ENCODE results near the gene NSD2. TPM values are rescaled to one million over a fixed set of nuclear protein-coding genes. Genes with fewer than 3 reads are reported as not detected.
A peak's percentile ranks its signal among the peaks of the same experiment; 100 is the strongest.

NSD2 gene
- total and polyA plus RNA-seq, 9 of the 15 experiments (the other 6 are each of a cell fraction or from before 2014, with no cell fraction given), result 6.4 to 126 (median 58.8) TPM

DNA sequence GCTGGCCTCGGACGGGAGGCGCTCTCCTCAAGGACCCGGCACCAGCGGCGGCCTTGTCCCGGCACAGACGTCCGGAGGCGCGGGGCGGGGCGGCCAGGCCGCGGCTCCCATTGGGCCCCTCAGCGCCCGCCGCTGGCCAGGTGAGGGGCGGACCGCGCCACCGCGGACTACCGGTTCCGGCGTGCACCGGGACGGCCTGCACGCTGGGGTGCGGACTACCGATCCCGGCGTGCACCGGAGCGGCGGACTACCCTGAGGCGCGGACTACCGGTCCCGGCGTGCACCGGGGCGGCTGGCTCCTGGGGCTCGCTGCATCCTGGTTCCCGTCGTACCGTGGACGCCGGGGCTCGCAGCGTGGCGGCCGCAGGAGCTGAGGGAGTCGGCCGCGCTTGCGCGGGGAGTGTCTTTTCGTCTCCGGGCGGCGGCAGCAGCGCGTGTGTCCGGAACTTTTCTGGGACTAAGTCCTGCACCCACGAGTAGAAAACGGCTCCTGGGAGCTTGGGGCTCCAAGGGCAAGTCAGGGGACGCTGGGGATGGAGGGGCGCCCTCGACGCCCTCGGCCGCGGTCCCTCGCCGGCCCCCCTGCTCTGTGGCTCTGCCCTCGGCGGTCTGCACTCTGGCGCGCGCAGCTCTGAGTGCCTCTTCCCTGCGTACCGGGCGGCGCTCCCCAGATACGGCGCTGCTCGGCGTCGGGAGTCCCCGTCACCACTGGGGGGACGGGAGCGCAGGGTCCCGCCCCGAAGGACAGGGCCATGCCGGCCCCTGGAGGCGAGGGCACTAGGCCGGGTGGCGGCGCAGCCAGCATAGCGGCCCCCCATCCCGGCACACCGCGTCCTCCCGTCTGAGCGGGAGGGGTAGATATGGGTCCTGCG is 14.9 kb upstream of the NSD2 start, which contains the start of gene LETM1 (continued):
- TF ChIP-seq NFYB (IDR thresholded peaks at IDR 0.05; ENCODE audit: extremely low read depth, insufficient read length), result peak; percentile 8
- no peak for TF ChIP-seq JUNB (CRISPR knock-in tag; conservative IDR thresholded peaks at IDR 0.05)
- TF ChIP-seq SUPT5H (IDR thresholded peaks at IDR 0.05), result peak; percentile 88
- no peak for TF ChIP-seq GTF2F1 (IDR thresholded peaks at IDR 0.05; ENCODE audit: low read depth, low read length)
- TF ChIP-seq GTF2A2 (tag; IDR thresholded peaks at IDR 0.05), result no peak
- no peak for TF ChIP-seq DPF2 (IDR thresholded peaks at IDR 0.05)
- TF ChIP-seq KHSRP (IDR thresholded peaks at IDR 0.05), result no peak
- TF ChIP-seq SIN3A (IDR thresholded peaks at IDR 0.05; ENCODE audit: borderline replicate concordance in 2 of 2, control insufficient read depth in 1 of 2, low read depth in 2 of 2, low read length in 2 of 2), result peak in 1 of 2 experiments; percentile 61; a peak in 2 of 4 replicates
- no peak for TF ChIP-seq BRD4 (IDR thresholded peaks at IDR 0.05)
- no peak for TF ChIP-seq THRB (CRISPR knock-in tag; conservative IDR thresholded peaks at IDR 0.05)
- no peak for TF ChIP-seq DNMT1 (IDR thresholded peaks at IDR 0.05)
- TF ChIP-seq SAFB2 (IDR thresholded peaks at IDR 0.05; ENCODE audit: borderline replicate concordance, low read depth, low read length, severe bottlenecking), result no peak
- no peak for TF ChIP-seq RBM15 (IDR thresholded peaks at IDR 0.05; ENCODE audit: insufficient read depth, low read length)
- peak; percentile 76 for TF ChIP-seq TBP (optimal IDR thresholded peaks at IDR 0.05; ENCODE audit: low read depth, low read length)
- peak; percentile 88 for TF ChIP-seq MBD2 (IDR thresholded peaks at IDR 0.05; ENCODE audit: borderline replicate concordance, low read depth)
- TF ChIP-seq BDP1 (IDR thresholded peaks at IDR 0.05; ENCODE audit: insufficient read depth, insufficient read length), result no peak
- no peak for TF ChIP-seq ZNF184 (CRISPR knock-in tag; IDR thresholded peaks at IDR 0.05)
- TF ChIP-seq MTA2 (IDR thresholded peaks at IDR 0.05; ENCODE audit: low read depth), result no peak
- TF ChIP-seq ELF4 (CRISPR knock-in tag; IDR thresholded peaks at IDR 0.05), result no peak
- peak; percentile 78; the same call in 1 of the 2 replicates for TF ChIP-seq KDM2B (CRISPR knock-in tag; IDR thresholded peaks at IDR 0.05)
- TF ChIP-seq, protein P1, sequence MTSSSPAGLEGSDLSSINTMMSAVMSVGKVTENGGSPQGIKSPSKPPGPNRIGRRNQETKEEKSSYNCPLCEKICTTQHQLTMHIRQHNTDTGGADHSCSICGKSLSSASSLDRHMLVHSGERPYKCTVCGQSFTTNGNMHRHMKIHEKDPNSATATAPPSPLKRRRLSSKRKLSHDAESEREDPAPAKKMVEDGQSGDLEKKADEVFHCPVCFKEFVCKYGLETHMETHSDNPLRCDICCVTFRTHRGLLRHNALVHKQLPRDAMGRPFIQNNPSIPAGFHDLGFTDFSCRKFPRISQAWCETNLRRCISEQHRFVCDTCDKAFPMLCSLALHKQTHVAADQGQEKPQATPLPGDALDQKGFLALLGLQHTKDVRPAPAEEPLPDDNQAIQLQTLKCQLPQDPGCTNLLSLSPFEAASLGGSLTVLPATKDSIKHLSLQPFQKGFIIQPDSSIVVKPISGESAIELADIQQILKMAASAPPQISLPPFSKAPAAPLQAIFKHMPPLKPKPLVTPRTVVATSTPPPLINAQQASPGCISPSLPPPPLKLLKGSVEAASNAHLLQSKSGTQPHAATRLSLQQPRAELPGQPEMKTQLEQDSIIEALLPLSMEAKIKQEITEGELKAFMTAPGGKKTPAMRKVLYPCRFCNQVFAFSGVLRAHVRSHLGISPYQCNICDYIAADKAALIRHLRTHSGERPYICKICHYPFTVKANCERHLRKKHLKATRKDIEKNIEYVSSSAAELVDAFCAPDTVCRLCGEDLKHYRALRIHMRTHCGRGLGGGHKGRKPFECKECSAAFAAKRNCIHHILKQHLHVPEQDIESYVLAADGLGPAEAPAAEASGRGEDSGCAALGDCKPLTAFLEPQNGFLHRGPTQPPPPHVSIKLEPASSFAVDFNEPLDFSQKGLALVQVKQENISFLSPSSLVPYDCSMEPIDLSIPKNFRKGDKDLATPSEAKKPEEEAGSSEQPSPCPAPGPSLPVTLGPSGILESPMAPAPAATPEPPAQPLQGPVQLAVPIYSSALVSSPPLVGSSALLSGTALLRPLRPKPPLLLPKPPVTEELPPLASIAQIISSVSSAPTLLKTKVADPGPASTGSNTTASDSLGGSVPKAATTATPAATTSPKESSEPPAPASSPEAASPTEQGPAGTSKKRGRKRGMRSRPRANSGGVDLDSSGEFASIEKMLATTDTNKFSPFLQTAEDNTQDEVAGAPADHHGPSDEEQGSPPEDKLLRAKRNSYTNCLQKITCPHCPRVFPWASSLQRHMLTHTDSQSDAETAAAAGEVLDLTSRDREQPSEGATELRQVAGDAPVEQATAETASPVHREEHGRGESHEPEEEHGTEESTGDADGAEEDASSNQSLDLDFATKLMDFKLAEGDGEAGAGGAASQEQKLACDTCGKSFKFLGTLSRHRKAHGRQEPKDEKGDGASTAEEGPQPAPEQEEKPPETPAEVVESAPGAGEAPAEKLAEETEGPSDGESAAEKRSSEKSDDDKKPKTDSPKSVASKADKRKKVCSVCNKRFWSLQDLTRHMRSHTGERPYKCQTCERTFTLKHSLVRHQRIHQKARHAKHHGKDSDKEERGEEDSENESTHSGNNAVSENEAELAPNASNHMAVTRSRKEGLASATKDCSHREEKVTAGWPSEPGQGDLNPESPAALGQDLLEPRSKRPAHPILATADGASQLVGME (CRISPR knock-in tag; IDR thresholded peaks at IDR 0.05), result no peak
- TF ChIP-seq TCFL5 (CRISPR knock-in tag; conservative IDR thresholded peaks at IDR 0.05), result no peak
- TF ChIP-seq TAF1 (IDR thresholded peaks at IDR 0.05; ENCODE audit: control insufficient read depth, extremely low read depth, insufficient read depth, low read length, severe bottlenecking), result peak; percentile 65
- no peak for TF ChIP-seq THRAP3 (IDR thresholded peaks at IDR 0.05; ENCODE audit: borderline replicate concordance)

All from K562 (cell line).